ENCODE results near the gene NR3C1. TPM values are rescaled to one million over a fixed set of nuclear protein-coding genes. Genes with fewer than 3 reads are reported as not detected.

Gene NR3C1
- total RNA-seq, 4 donors from 2014 or later, result 29.7 to 79.2 (median 38.9) TPM

- H3K27me3 ChIP-seq, result no peaks in the 10 kb centered on the region
- H3K4me1 ChIP-seq, result peaks cover 0 to 35% (median 12%) of the 10 kb centered on the region in 4 donors
- TF ChIP-seq POLR2A (IDR thresholded peaks at IDR 0.05) (no peak), CTCF (IDR thresholded peaks at IDR 0.05) (no peak)
- no peak for DNase-seq
- peak overlapping the region in 1 of 4 donors; percentile 15 for H3K4me3 ChIP-seq
- no peaks in the 10 kb centered on the region for H3K9me3 ChIP-seq
- H3K36me3 ChIP-seq, result peaks cover 0 to 6% (median 0%) of the 10 kb centered on the region in 3 donors
- H3K27ac ChIP-seq, result no peak overlapping the region
These were observed 7.7 kb downstream of the NR3C1 start for GRCh38 chr5:143395638-143396352.

- H3K36me3 ChIP-seq, result no peaks in the 10 kb centered on the region
- TF ChIP-seq POLR2A (IDR thresholded peaks at IDR 0.05) (no peak), CTCF (IDR thresholded peaks at IDR 0.05) (no peak)
- no peak for DNase-seq
- H3K4me3 ChIP-seq, result no peak overlapping the region
- H3K9me3 ChIP-seq, result no peaks in the 10 kb centered on the region
- H3K27ac ChIP-seq, result no peak overlapping the region
- H3K4me1 ChIP-seq, result peaks cover 0 to 25% (median 12%) of the 10 kb centered on the region in 4 donors
- H3K27me3 ChIP-seq, result no peaks in the 10 kb centered on the region
These were observed 10.0 kb downstream of the NR3C1 start for GRCh38 chr5:143393524-143393923.

GRCh38 chr5:143390941-143391340 lies 12.5 kb downstream of the NR3C1 start:
- no peak for TF ChIP-seq CTCF (IDR thresholded peaks at IDR 0.05)
- no peak for TF ChIP-seq POLR2A (IDR thresholded peaks at IDR 0.05)
- Histone ChIP-seq H3K27me3 (no peaks in the 10 kb centered on the region), H3K36me3 (no peaks in the 10 kb centered on the region), H3K4me3 (no peak overlapping the region), H3K9me3 (no peaks in the 10 kb centered on the region), H3K27ac (no peak overlapping the region), H3K4me1 (peaks cover 0 to 26% (median 11%) of the 10 kb centered on the region in 4 donors)
- no peak for DNase-seq

- DNase-seq, result no peak
- no peak for TF ChIP-seq CTCF (IDR thresholded peaks at IDR 0.05)
- TF ChIP-seq POLR2A (IDR thresholded peaks at IDR 0.05), result no peak
- no peak overlapping the region for H3K4me3 ChIP-seq
- no peaks in the 10 kb centered on the region for H3K27me3 ChIP-seq
- no peak overlapping the region for H3K27ac ChIP-seq
- H3K4me1 ChIP-seq, result peaks cover 0 to 24% (median 7%) of the 10 kb centered on the region in 4 donors
- H3K36me3 ChIP-seq, result no peaks in the 10 kb centered on the region
- peaks cover 0 to 2% (median 0%) of the 10 kb centered on the region in 4 donors for H3K9me3 ChIP-seq
These were observed 13.2 kb downstream of the NR3C1 start for GRCh38 chr5:143390258-143390657.

GRCh38 chr5:143386725-143387124 lies 16.8 kb downstream of the NR3C1 start:
- H3K4me1 ChIP-seq, result peaks cover 0 to 16% (median 0%) of the 10 kb centered on the region in 4 donors
- peaks cover 0 to 14% (median 0%) of the 10 kb centered on the region in 3 donors for H3K36me3 ChIP-seq
- no peaks in the 10 kb centered on the region for H3K27me3 ChIP-seq
- H3K27ac ChIP-seq, result no peak overlapping the region
- H3K4me3 ChIP-seq, result no peak overlapping the region
- TF ChIP-seq CTCF (IDR thresholded peaks at IDR 0.05) (no peak), POLR2A (IDR thresholded peaks at IDR 0.05) (no peak)
- peaks cover 0 to 14% (median 0%) of the 10 kb centered on the region in 4 donors for H3K9me3 ChIP-seq
- no peak for DNase-seq
